GM12878 (cell line): ENCODE results near the gene SYNGAP1. TPM values are rescaled to one million over a fixed set of nuclear protein-coding genes. Genes with fewer than 3 reads are reported as not detected.

Source experiments
- HDAC6 ChIP-seq: fragments of 200-600 bp; sonication (generic); IDR thresholded peaks from one replicate; pipeline ENCODE4 v1.8.0; 2017; ENCODE audit warnings: antibody characterized with exemption; ENCODE audit not compliant: unreplicated experiment
- RUNX3 ChIP-seq: IDR thresholded peaks from 2 replicates; pipeline ENCODE4 v1.6.1; 2012; ENCODE audit warnings: low read length, inconsistent platforms
- SREBF2 ChIP-seq: IDR thresholded peaks from 2 replicates; pipeline ENCODE4 v1.6.1; 2012; ENCODE audit warnings: mild to moderate bottlenecking, low read length
- SUZ12 ChIP-seq: fragments of 200-600 bp; sonication (generic); IDR thresholded peaks from one replicate; pipeline ENCODE4 v1.6.1; 2018; ENCODE audit warnings: antibody characterized with exemption, mild to moderate bottlenecking; ENCODE audit not compliant: unreplicated experiment
- TARDBP ChIP-seq: IDR thresholded peaks from 2 replicates; pipeline ENCODE4 v1.6.1; 2016; ENCODE audit warnings: borderline replicate concordance
- TCF3 ChIP-seq: IDR thresholded peaks from 2 replicates; pipeline ENCODE4 v1.6.1; 2012; ENCODE audit warnings: low read depth, mild to moderate bottlenecking, low read length, borderline replicate concordance; ENCODE audit not compliant: insufficient read depth
- WRNIP1 ChIP-seq: IDR thresholded peaks from 2 replicates; pipeline ENCODE4 v1.6.1; 2011; ENCODE audit warnings: low read depth, low read length, improper control_type of control experiment, borderline replicate concordance
- polyA plus RNA-seq, 11 experiments: library from polyadenylated mRNA; depleted of rRNA in 4 of 11; unstranded in 6 of 11; stranded (reverse) in 5 of 11; fragments of >200 nt; fragmentation: Nextera tagmentation in 4 of 11; fragmentation: Illumina TruSeq in 1 of 11; extraction: Ambion mirVana in 4 of 11; extraction: Trizol in 1 of 11; gene quantifications; 1 replicate in 1 of 11; 2 replicates in 10 of 11; pipeline versions ENCODE4 v1.2.1 to v1.2.3, GENCODE V29; 2011 to 2016; ENCODE audit warnings: inconsistent platforms in 2 of 11, missing spikeins in 2 of 11, low read depth in 1 of 11
- total RNA-seq, 4 experiments: library from RNA; depleted of rRNA in 3 of 4; stranded (reverse); fragments of >200 nt in 3 of 4; fragmentation: Illumina TruSeq in 1 of 4; extraction: Trizol in 1 of 4; gene quantifications; 2 replicates each; pipeline versions ENCODE4 v1.2.1 to v1.2.3, GENCODE V29; 2013 to 2021
- TF ChIP-seq, protein P1 (sequence below): fragments of 450-650 bp; IDR thresholded peaks from 2 replicates; pipeline ENCODE4 v1.6.1; 2016; ENCODE audit warnings: mild to moderate bottlenecking
- TF ChIP-seq, protein P2 (sequence below): fragments of 450-650 bp; formaldehyde crosslinking; IDR thresholded peaks from 2 replicates; pipeline ENCODE4 v1.5.0; 2022; ENCODE audit warnings: mild to moderate bottlenecking, missing genetic modification characterization
- TF ChIP-seq, protein P3 (sequence below): IDR thresholded peaks from 2 replicates; pipeline ENCODE4 v1.6.1; 2011; ENCODE audit warnings: low read depth, low read length, improper control_type of control experiment, borderline replicate concordance
- TF ChIP-seq, protein P4 (sequence below): IDR thresholded peaks from 2 replicates; pipeline ENCODE4 v1.6.1; 2012; ENCODE audit warnings: low read length, inconsistent platforms
- TF ChIP-seq, protein P5 (sequence below): fragments of 150-350 bp; IDR thresholded peaks from 2 replicates; pipeline ENCODE4 v1.6.1; 2014; ENCODE audit warnings: mild to moderate bottlenecking, low read depth, low read length

Gene SYNGAP1
- total and polyA plus RNA-seq, 10 of the 15 experiments (the other 5 are each of a cell fraction or from before 2014, with no cell fraction given), result 0.05 to 9.2 (median 1.2) TPM

DNA sequence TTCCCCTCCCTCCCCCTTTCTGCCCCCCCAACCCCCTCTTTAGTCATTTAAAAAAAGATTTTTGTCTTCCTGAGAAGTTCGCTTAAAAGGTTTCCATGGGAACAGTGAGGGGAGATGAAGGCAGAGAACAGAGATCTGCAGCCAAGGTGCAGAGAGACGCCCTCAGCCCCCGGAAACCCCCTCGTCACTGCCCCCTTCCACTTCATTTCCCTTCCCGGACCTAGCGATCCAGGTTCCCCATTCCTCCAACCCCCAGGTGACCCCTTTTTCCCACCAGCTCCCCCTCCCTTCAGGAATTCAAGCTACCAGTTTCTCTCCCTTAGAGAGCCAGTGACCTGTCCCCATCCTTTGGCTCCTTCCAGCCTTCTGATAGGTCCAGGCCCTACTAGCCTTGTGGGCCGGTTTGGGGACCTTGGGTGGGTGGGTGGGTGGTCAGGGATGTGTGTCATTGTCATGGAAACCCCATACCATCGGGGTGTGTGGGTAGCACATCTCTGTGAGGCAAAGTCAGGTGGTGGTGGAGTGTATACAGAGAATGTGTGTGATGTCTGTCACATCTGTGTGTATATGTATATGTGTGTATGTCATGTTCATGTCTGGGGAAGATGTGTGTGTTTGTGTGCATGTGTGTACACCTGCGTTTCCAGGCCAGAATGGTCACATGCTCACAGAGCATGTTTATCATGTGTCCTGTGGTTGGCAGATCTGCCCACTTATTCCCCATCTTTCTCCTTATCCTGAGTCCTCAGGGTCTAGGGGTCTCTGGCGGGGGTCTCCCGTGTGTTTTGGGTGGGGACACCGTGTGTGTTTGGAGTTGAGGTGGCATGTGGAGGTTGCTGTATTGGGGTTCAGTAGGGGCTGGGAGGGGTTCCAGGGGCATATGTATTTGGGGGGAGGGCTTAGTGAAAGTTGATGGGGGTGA is 7.0 kb downstream of the SYNGAP1 start (continued):
- TF ChIP-seq HDAC6 (no peak), SUZ12 (no peak), TCF3 (no peak), RUNX3 (no peak), TARDBP (no peak), SREBF2 (no peak), WRNIP1 (no peak)
- TF ChIP-seq, protein P1, sequence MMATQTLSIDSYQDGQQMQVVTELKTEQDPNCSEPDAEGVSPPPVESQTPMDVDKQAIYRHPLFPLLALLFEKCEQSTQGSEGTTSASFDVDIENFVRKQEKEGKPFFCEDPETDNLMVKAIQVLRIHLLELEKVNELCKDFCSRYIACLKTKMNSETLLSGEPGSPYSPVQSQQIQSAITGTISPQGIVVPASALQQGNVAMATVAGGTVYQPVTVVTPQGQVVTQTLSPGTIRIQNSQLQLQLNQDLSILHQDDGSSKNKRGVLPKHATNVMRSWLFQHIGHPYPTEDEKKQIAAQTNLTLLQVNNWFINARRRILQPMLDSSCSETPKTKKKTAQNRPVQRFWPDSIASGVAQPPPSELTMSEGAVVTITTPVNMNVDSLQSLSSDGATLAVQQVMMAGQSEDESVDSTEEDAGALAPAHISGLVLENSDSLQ, result peak; percentile 46; the same call in 1 of the 2 replicates
- TF ChIP-seq, protein P2, sequence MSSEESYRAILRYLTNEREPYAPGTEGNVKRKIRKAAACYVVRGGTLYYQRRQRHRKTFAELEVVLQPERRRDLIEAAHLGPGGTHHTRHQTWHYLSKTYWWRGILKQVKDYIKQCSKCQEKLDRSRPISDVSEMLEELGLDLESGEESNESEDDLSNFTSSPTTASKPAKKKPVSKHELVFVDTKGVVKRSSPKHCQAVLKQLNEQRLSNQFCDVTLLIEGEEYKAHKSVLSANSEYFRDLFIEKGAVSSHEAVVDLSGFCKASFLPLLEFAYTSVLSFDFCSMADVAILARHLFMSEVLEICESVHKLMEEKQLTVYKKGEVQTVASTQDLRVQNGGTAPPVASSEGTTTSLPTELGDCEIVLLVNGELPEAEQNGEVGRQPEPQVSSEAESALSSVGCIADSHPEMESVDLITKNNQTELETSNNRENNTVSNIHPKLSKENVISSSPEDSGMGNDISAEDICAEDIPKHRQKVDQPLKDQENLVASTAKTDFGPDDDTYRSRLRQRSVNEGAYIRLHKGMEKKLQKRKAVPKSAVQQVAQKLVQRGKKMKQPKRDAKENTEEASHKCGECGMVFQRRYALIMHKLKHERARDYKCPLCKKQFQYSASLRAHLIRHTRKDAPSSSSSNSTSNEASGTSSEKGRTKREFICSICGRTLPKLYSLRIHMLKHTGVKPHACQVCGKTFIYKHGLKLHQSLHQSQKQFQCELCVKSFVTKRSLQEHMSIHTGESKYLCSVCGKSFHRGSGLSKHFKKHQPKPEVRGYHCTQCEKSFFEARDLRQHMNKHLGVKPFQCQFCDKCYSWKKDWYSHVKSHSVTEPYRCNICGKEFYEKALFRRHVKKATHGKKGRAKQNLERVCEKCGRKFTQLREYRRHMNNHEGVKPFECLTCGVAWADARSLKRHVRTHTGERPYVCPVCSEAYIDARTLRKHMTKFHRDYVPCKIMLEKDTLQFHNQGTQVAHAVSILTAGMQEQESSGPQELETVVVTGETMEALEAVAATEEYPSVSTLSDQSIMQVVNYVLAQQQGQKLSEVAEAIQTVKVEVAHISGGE (CRISPR knock-in tag), result no peak
- TF ChIP-seq, protein P3, sequence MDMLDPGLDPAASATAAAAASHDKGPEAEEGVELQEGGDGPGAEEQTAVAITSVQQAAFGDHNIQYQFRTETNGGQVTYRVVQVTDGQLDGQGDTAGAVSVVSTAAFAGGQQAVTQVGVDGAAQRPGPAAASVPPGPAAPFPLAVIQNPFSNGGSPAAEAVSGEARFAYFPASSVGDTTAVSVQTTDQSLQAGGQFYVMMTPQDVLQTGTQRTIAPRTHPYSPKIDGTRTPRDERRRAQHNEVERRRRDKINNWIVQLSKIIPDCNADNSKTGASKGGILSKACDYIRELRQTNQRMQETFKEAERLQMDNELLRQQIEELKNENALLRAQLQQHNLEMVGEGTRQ, result no peak; the same call in 1 of the 2 replicates
- TF ChIP-seq, protein P4, sequence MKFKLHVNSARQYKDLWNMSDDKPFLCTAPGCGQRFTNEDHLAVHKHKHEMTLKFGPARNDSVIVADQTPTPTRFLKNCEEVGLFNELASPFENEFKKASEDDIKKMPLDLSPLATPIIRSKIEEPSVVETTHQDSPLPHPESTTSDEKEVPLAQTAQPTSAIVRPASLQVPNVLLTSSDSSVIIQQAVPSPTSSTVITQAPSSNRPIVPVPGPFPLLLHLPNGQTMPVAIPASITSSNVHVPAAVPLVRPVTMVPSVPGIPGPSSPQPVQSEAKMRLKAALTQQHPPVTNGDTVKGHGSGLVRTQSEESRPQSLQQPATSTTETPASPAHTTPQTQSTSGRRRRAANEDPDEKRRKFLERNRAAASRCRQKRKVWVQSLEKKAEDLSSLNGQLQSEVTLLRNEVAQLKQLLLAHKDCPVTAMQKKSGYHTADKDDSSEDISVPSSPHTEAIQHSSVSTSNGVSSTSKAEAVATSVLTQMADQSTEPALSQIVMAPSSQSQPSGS, result no peak
- TF ChIP-seq, protein P5, sequence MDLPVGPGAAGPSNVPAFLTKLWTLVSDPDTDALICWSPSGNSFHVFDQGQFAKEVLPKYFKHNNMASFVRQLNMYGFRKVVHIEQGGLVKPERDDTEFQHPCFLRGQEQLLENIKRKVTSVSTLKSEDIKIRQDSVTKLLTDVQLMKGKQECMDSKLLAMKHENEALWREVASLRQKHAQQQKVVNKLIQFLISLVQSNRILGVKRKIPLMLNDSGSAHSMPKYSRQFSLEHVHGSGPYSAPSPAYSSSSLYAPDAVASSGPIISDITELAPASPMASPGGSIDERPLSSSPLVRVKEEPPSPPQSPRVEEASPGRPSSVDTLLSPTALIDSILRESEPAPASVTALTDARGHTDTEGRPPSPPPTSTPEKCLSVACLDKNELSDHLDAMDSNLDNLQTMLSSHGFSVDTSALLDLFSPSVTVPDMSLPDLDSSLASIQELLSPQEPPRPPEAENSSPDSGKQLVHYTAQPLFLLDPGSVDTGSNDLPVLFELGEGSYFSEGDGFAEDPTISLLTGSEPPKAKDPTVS, result no peak
